GM18907 (cell line): ENCODE results near the gene LRRC8D.

ENCODE experiments used
- ATAC-seq: cut with Tn5 transposase; IDR thresholded peaks from one replicate; pipeline ENCODE4 v1.9.1; 2021; ENCODE audit warnings: mild to moderate bottlenecking, moderate library complexity; ENCODE audit not compliant: unreplicated experiment

Gene LRRC8D

GRCh38 chr1:89832496-89833127 is 11.8 kb downstream of the LRRC8D start:
- no peak for ATAC-seq

- ATAC-seq, result no peak
These were observed 12.6 kb downstream of the LRRC8D start for GRCh38 chr1:89833183-89834082.

GRCh38 chr1:89834083-89834704 is 13.4 kb downstream of the LRRC8D start:
- ATAC-seq, result no peak

GRCh38 chr1:89836252-89837035 is 15.6 kb downstream of the LRRC8D start:
- no peak for ATAC-seq

- no peak for ATAC-seq
These were observed 16.2 kb downstream of the LRRC8D start for GRCh38 chr1:89837036-89837481.

- no peak for ATAC-seq
These were observed 16.7 kb downstream of the LRRC8D start for GRCh38 chr1:89837510-89837909.

GRCh38 chr1:89839516-89839915 is 18.7 kb downstream of the LRRC8D start:
- ATAC-seq, result no peak

- ATAC-seq, result no peak
These were observed 20.7 kb downstream of the LRRC8D start for GRCh38 chr1:89841507-89841906.

- ATAC-seq, result peak; percentile 50
These were observed 21.9 kb downstream of the LRRC8D start for GRCh38 chr1:89842567-89843272.

GRCh38 chr1:89843273-89844130 is 22.7 kb downstream of the LRRC8D start:
- ATAC-seq, result peak; percentile 90

GRCh38 chr1:89844241-89844807 is 23.5 kb downstream of the LRRC8D start:
- ATAC-seq, result no peak

- no peak for ATAC-seq
These were observed 24.0 kb downstream of the LRRC8D start for GRCh38 chr1:89844860-89845259.

- no peak for ATAC-seq
These were observed 26.4 kb downstream of the LRRC8D start for GRCh38 chr1:89847191-89847729.

- no peak for ATAC-seq
These were observed 30.1 kb downstream of the LRRC8D start for GRCh38 chr1:89850844-89851415.

GRCh38 chr1:89854140-89854539 is 33.3 kb downstream of the LRRC8D start:
- no peak for ATAC-seq

- ATAC-seq, result peak; percentile 85
These were observed 34.7 kb downstream of the LRRC8D start for GRCh38 chr1:89855413-89856123.

GRCh38 chr1:89863165-89863830 is 42.5 kb downstream of the LRRC8D start:
- no peak for ATAC-seq
